Kidney (tissue), 14 donors: Measurements from ENCODE around the gene CENPN. TPM values are rescaled to one million over a fixed set of nuclear protein-coding genes. Genes with fewer than 3 reads are reported as not detected.

ENCODE experiments used
- DNase-seq, 5 donors: peaks; one replicate each; pipeline ENCODE4 v3.0.0-alpha.2; 2013 to 2020
- FAIRE-seq: peaks from 2 replicates; lab custom pipeline; 2012; peaks lifted over from hg19 to GRCh38; lab: Jason Lieb, UNC
- H3K27ac ChIP-seq, 2 donors: one replicate each; pipeline ENCODE4 v1.7.0; 2013; ENCODE audit warnings: low read depth in 2 of 2, low read length in 2 of 2, inconsistent platforms in 1 of 2
- H3K27me3 ChIP-seq: one replicate; pipeline ENCODE4 v1.7.1; 2013; ENCODE audit warnings: low read length, inconsistent platforms; ENCODE audit not compliant: control insufficient read depth, insufficient read depth
- H3K36me3 ChIP-seq, 3 donors: one replicate each; pipeline versions ENCODE4 v1.7.0 to v1.7.1; 2013; ENCODE audit warnings: low read length in 3 of 3, control low read depth in 1 of 3, inconsistent platforms in 1 of 3; ENCODE audit not compliant: insufficient read depth in 3 of 3, control insufficient read depth in 2 of 3
- H3K4me1 ChIP-seq, 3 donors: one replicate each; pipeline versions ENCODE4 v1.7.0 to v1.7.1; 2013; ENCODE audit warnings: low read length in 3 of 3, inconsistent platforms in 1 of 3, low read depth in 1 of 3; ENCODE audit not compliant: control insufficient read depth in 2 of 3, insufficient read depth in 2 of 3
- H3K4me3 ChIP-seq, 3 donors: one replicate each; pipeline versions ENCODE4 v1.7.0 to v1.8.1; 2013; ENCODE audit warnings: low read length in 3 of 3, control low read depth in 1 of 3, inconsistent platforms in 1 of 3
- H3K9ac ChIP-seq, 3 donors: one replicate each; pipeline versions ENCODE4 v1.7.0 to v1.7.1; 2013; ENCODE audit warnings: low read length in 3 of 3, control low read depth in 1 of 3, inconsistent platforms in 1 of 3
- H3K9me3 ChIP-seq, 3 donors: one replicate each; pipeline versions ENCODE4 v1.7.0 to v1.7.1; 2013; ENCODE audit warnings: low read length in 3 of 3, control low read depth in 1 of 3, inconsistent platforms in 1 of 3; ENCODE audit not compliant: control insufficient read depth in 2 of 3, insufficient read depth in 1 of 3
- CTCF ChIP-seq: IDR thresholded peaks from 3 replicates; pipeline ENCODE4 v1.5.1; 2012; ENCODE audit warnings: mild to moderate bottlenecking, moderate library complexity, borderline replicate concordance; ENCODE audit not compliant: insufficient read depth; ENCODE audit errors: extremely low read depth
- intact Hi-C: fragments of 100-400 bp; cut with DNase I; formaldehyde crosslinking; loops from one replicate; pipeline ENCODE4 v1.11.1; 2022
- polyA plus RNA-seq: library from polyadenylated mRNA; stranded (reverse); fragments of 350-450 nt; fragmentation: Illumina TruSeq; extraction: RNeasy Lipid Tissue Mini Kit (QIAGEN cat#74804); gene quantifications from one replicate; pipeline ENCODE4 v1.2.3, GENCODE V29; 2014; ENCODE audit warnings: low read depth, low replicate concordance; ENCODE audit not compliant: insufficient read depth
- total RNA-seq: library from RNA; stranded (reverse); fragmentation: NEBNext Ultra II Directional; extraction: Animal tissue kit (Norgen Biotek cat#: 25700); gene quantifications from one replicate; pipeline ENCODE4 v1.2.1, GENCODE V29; 2021
- donor health status: control.
- donor health status: control.
- donor health status: control.
- donor health status: control.
- donor health status: control.
- donor health status: DM: yes; HTN: yes; CAD: no.
- donor health status: Normal renal cell carcinoma (clear cell type).

CENPN gene
- total and polyA plus RNA-seq, 2 donors from 2014 or later: 2.0 to 4.1 TPM

GRCh38 chr16:81018496-81018895 is 11.5 kb downstream of the CENPN start:
- no peak for TF ChIP-seq CTCF
- H3K27ac ChIP-seq: no peak overlapping the region
- no peaks in the 10 kb centered on the region for H3K4me1 ChIP-seq
- peaks cover 2 to 10% (median 4%) of the 10 kb centered on the region in 3 donors for H3K36me3 ChIP-seq
- H3K27me3 ChIP-seq: no peaks in the 10 kb centered on the region
- H3K4me3 ChIP-seq: no peak overlapping the region
- H3K9me3 ChIP-seq: no peaks in the 10 kb centered on the region
- FAIRE-seq (no peak), DNase-seq (no peak)
- intact Hi-C loops: no loop called here
- H3K9ac ChIP-seq: no peak overlapping the region

- intact Hi-C loops: no loop called here
- TF ChIP-seq CTCF: no peak
- no peak overlapping the region for H3K27ac ChIP-seq
- no peak overlapping the region for H3K9ac ChIP-seq
- H3K4me1 ChIP-seq: no peaks in the 10 kb centered on the region
- H3K36me3 ChIP-seq: no peaks in the 10 kb centered on the region
- FAIRE-seq (no peak), DNase-seq (no peak)
- no peak overlapping the region for H3K4me3 ChIP-seq
- no peaks in the 10 kb centered on the region for H3K27me3 ChIP-seq
- H3K9me3 ChIP-seq: no peaks in the 10 kb centered on the region
Measured at GRCh38 chr16:81026429-81026828, 19.4 kb downstream of the CENPN start.

GRCh38 chr16:81029930-81030604 is 23.1 kb downstream of the CENPN start:
- Histone ChIP-seq H3K36me3 (no peaks in the 10 kb centered on the region), H3K27me3 (no peaks in the 10 kb centered on the region), H3K9me3 (no peaks in the 10 kb centered on the region), H3K4me3 (no peak overlapping the region), H3K9ac (no peak overlapping the region), H3K4me1 (no peaks in the 10 kb centered on the region), H3K27ac (no peak overlapping the region)
- no peak for TF ChIP-seq CTCF
- DNase-seq: no peak
- intact Hi-C loops: loop anchor here (10.0 kb wide), 1 partner anchor 715 kb away; no protein-coding TSS in a partner anchor
- no peak for FAIRE-seq
